Thyroid gland (tissue), 4 donors: ENCODE measurements around the gene CYTH1. TPM values are rescaled to one million over a fixed set of nuclear protein-coding genes. Genes with fewer than 3 reads are reported as not detected.

Experiments used
- DNase-seq, 2 donors: peaks; one replicate each; pipeline ENCODE4 v3.0.0-alpha.2; 2019
- H3K27ac ChIP-seq, 3 donors: fragments of 200-600 bp; sonication (generic); 1 replicate in 2 of 3; 2 replicates in 1 of 3; pipeline ENCODE4 v1.5.1; 2016 to 2019; ENCODE audit warnings: mild to moderate bottlenecking in 1 of 3, moderate library complexity in 1 of 3
- H3K27me3 ChIP-seq: fragments of 200-600 bp; sonication (generic); one replicate; pipeline ENCODE4 v1.5.1; 2019
- H3K36me3 ChIP-seq, 2 donors: fragments of 200-600 bp; sonication (generic); one replicate each; pipeline ENCODE4 v1.5.1; 2016 to 2019
- H3K4me1 ChIP-seq, 2 donors: fragments of 200-600 bp; sonication (generic); one replicate each; pipeline ENCODE4 v1.5.1; 2017 to 2019
- H3K4me3 ChIP-seq, 3 donors: fragments of 200-600 bp; sonication (generic); replicated peaks in 1 of 3; 1 replicate in 2 of 3; 2 replicates in 1 of 3; pipeline ENCODE4 v1.5.1; 2016; ENCODE audit warnings: mild to moderate bottlenecking in 1 of 3
- H3K9me3 ChIP-seq: fragments of 200-600 bp; sonication (generic); one replicate; pipeline ENCODE4 v1.5.1; 2017
- CTCF ChIP-seq, 6 experiments: fragments of 200-600 bp in 3 of 6; fragments of 450-650 bp in 3 of 6; sonication (generic) in 3 of 6; IDR thresholded peaks; one replicate each; pipeline ENCODE4 v1.5.1; 2016 to 2019; ENCODE audit warnings: antibody characterized with exemption in 6 of 6, mild to moderate bottlenecking in 2 of 6, inconsistent platforms in 1 of 6, moderate library complexity in 1 of 6
- POLR2A ChIP-seq, 2 donors: fragments of 450-650 bp; IDR thresholded peaks; one replicate each; pipeline ENCODE4 v1.6.1; 2017; ENCODE audit warnings: antibody characterized with exemption in 2 of 2, mild to moderate bottlenecking in 2 of 2, moderate library complexity in 1 of 2
- WGBS, 2 donors: methylation state at CpG; one replicate each; pipeline ENCODE4 v1.1.5; 2017; 5-methylcytosine and 5-hydroxymethylcytosine counted together
- intact Hi-C: fragments of 100-400 bp; cut with DNase I; formaldehyde crosslinking; loops from one replicate; pipeline ENCODE4 v1.15.1; 2023
- total RNA-seq, 4 donors: library from RNA; depleted of rRNA; stranded (reverse); fragments of >200 nt; gene quantifications; one replicate each; pipeline ENCODE4 v1.2.3, GENCODE V29; 2016

Gene CYTH1
- total RNA-seq, 4 donors from 2014 or later: 69.0 to 94.5 (median 75.7) TPM

GRCh38 chr17:78797213-78797612 lies 15.1 kb upstream of the CYTH1 start:
- Histone ChIP-seq H3K36me3 (peaks cover 46 to 47% of the 10 kb centered on the region in 2 donors), H3K9me3 (no peaks in the 10 kb centered on the region), H3K4me3 (no peak overlapping the region), H3K27ac (no peak overlapping the region), H3K4me1 (no peaks in the 10 kb centered on the region), H3K27me3 (no peaks in the 10 kb centered on the region)
- DNase-seq: no peak
- 81 to 90% methylated on average over 9 to 11 of the region's 11 CpGs for WGBS, 2 donors
- no peak for TF ChIP-seq POLR2A (IDR thresholded peaks at IDR 0.05)
- intact Hi-C loops: loop anchor here (5.0 kb wide), 1 partner anchor 305 kb away; no protein-coding TSS in a partner anchor

DNA sequence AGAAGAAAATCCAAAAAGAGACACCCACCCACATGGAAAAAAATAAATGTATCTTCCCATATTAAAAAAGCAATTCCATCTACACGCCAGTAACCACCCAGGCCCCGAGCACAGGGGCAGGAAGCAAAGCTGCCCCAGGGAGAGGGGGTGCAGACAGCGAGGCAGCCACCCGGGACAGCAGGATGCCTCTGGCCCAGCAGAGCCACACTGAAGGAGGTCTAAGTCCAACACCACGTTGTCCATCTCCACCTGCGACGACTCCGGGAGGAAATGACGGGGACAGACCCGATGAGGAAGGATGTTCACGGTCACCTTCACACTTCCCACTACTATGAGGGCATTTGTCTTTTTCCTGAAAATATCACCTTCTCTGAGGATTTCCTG lies 14.4 kb upstream of the CYTH1 start:
- Histone ChIP-seq H3K36me3 (peaks cover 43 to 47% of the 10 kb centered on the region in 2 donors), H3K4me1 (peaks cover 2 to 5% of the 10 kb centered on the region in 2 donors), H3K27ac (no peak overlapping the region), H3K9me3 (no peaks in the 10 kb centered on the region), H3K27me3 (no peaks in the 10 kb centered on the region), H3K4me3 (no peak overlapping the region)
- 78 to 80% methylated on average over 11 of the region's 11 CpGs for WGBS, 2 donors
- DNase-seq: no peak
- intact Hi-C loops: loop anchor here (5.0 kb wide), 1 partner anchor 304 kb away; no protein-coding TSS in a partner anchor
- TF ChIP-seq POLR2A (IDR thresholded peaks at IDR 0.05) (no peak), CTCF (IDR thresholded peaks at IDR 0.05) (no peak)

DNA sequence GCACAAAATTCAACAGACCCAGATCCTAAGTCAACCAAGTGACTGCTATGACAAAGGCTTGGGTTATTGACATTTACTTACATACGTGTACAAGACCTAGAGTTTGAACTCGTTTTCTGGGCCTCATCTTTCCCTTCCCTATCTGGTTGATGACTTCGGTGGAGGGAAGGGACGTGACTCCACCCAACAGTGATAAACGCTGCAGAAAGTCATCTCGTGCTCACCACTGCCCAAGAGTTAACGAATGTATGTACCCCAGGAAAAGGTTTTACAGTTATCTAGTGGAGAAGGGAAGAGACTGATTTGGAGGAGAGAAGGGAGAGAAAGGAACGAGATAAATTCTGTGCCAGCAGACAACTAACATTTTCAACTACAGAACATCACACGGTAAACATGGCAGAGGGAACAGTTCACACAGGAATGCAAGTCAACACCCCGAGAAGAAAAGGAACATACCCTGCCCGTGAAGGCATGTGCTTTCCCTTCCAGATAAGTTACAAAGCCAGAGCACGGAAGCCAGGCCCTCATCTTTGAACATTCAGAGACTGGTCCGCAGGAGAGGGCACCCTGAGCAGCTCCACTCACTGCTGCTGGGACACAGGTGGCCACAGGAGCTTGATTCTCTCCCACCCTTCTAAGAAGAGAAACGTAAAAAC lies 13.9 kb upstream of the CYTH1 start:
- no peak for TF ChIP-seq POLR2A (IDR thresholded peaks at IDR 0.05)
- no peak for TF ChIP-seq CTCF (IDR thresholded peaks at IDR 0.05)
- Histone ChIP-seq H3K27ac (no peak overlapping the region), H3K27me3 (no peaks in the 10 kb centered on the region), H3K36me3 (peaks cover 39 to 47% of the 10 kb centered on the region in 2 donors), H3K9me3 (no peaks in the 10 kb centered on the region), H3K4me1 (peaks cover 8 to 11% of the 10 kb centered on the region in 2 donors), H3K4me3 (no peak overlapping the region)
- WGBS, 2 donors: 90% methylated on average over 14 of the region's 14 CpGs
- DNase-seq: no peak
- intact Hi-C loops: loop anchor here (5.0 kb wide), 1 partner anchor 304 kb away; no protein-coding TSS in a partner anchor

- intact Hi-C loops: loop anchor here (5.0 kb wide), 1 partner anchor 303 kb away; no protein-coding TSS in a partner anchor
- H3K4me3 ChIP-seq: no peak overlapping the region
Measured at GRCh38 chr17:78794864-78795640, 13.0 kb upstream of the CYTH1 start.

GRCh38 chr17:78794399-78794798 lies 12.3 kb upstream of the CYTH1 start:
- intact Hi-C loops: no loop called here
- 86 to 95% methylated on average over 11 to 16 of the region's 16 CpGs for WGBS, 2 donors
- Histone ChIP-seq H3K9me3 (no peaks in the 10 kb centered on the region), H3K4me1 (peaks cover 20 to 26% of the 10 kb centered on the region in 2 donors), H3K27me3 (no peaks in the 10 kb centered on the region), H3K27ac (no peak overlapping the region), H3K36me3 (peaks cover 37 to 47% of the 10 kb centered on the region in 2 donors), H3K4me3 (no peak overlapping the region)
- no peak for DNase-seq
- no peak for TF ChIP-seq POLR2A (IDR thresholded peaks at IDR 0.05)
- TF ChIP-seq CTCF (IDR thresholded peaks at IDR 0.05): no peak

More at GRCh38 chr17:78794864-78795640, 13.0 kb upstream of the CYTH1 start:
- Histone ChIP-seq H3K36me3 (peaks cover 39 to 47% of the 10 kb centered on the region in 2 donors), H3K4me1 (peaks cover 15 to 20% of the 10 kb centered on the region in 2 donors), H3K27ac (no peak overlapping the region), H3K27me3 (no peaks in the 10 kb centered on the region), H3K9me3 (no peaks in the 10 kb centered on the region)
- DNase-seq: no peak
- WGBS, 2 donors: 90 to 93% methylated on average over 22 of the region's 22 CpGs
- TF ChIP-seq CTCF (IDR thresholded peaks at IDR 0.05) (no peak), POLR2A (IDR thresholded peaks at IDR 0.05) (no peak)
